ENCODE data around the gene RALB. TPM values are rescaled to one million over a fixed set of nuclear protein-coding genes. Genes with fewer than 3 reads are reported as not detected.

The RALB gene
- polyA plus RNA-seq, 1 experiment, result 69.6 TPM

- TF ChIP-seq CTCF (IDR thresholded peaks at IDR 0.05; ENCODE audit: low read depth, low read length), result no peak
- H3K27ac ChIP-seq (ENCODE audit: low read depth, low read length), result no peak overlapping the region
- CTCF ChIA-PET, result no interaction called here
Observed at GRCh38 chr2:120262761-120263428, 10.2 kb downstream of the RALB start.

GRCh38 chr2:120265006-120265405 lies 12.4 kb downstream of the RALB start:
- ChIA-PET POLR2A (interaction anchor here (0.6 to 1.0 kb wide), 2 partner anchors 11 to 22 kb away, joined by 3 to 5 read pairs; no protein-coding TSS in a partner anchor), CTCF (interaction anchor here (1.6 to 2.3 kb wide), 2 partner anchors 18 to 48 kb away, joined by 4 to 18 read pairs; no protein-coding TSS in a partner anchor)
- Histone ChIP-seq H3K27ac (ENCODE audit: low read depth, low read length) (no peak overlapping the region), H3K27me3 (ENCODE audit: control insufficient read depth, insufficient read depth, low read length) (no peaks in the 10 kb centered on the region), H3K4me3 (ENCODE audit: low read depth, low read length) (no peak overlapping the region), H3K9me3 (ENCODE audit: control insufficient read depth, insufficient read depth, low read length) (peaks cover 10% of the 10 kb centered on the region)
- no peak for DNase-seq (ENCODE audit: low read depth, low spot score)
- no peak for TF ChIP-seq CTCF (IDR thresholded peaks at IDR 0.05; ENCODE audit: low read depth, low read length)

More at GRCh38 chr2:120262761-120263428, 10.2 kb downstream of the RALB start:
- H3K9me3 ChIP-seq (ENCODE audit: control insufficient read depth, insufficient read depth, low read length), result peaks cover 17% of the 10 kb centered on the region
- DNase-seq (ENCODE audit: low read depth, low spot score), result no peak
- H3K4me3 ChIP-seq (ENCODE audit: low read depth, low read length), result no peak overlapping the region
- POLR2A ChIA-PET, result interaction anchor here (0.6 kb wide), 1 partner anchor 46 kb away, joined by 8 read pairs; no protein-coding TSS in a partner anchor
- no peaks in the 10 kb centered on the region for H3K27me3 ChIP-seq (ENCODE audit: control insufficient read depth, insufficient read depth, low read length)

GRCh38 chr2:120267348-120267747 lies 14.7 kb downstream of the RALB start:
- DNase-seq (ENCODE audit: low read depth, low spot score), result no peak
- no peak for TF ChIP-seq CTCF (IDR thresholded peaks at IDR 0.05; ENCODE audit: low read depth, low read length)
- Histone ChIP-seq H3K27ac (ENCODE audit: low read depth, low read length) (no peak overlapping the region), H3K27me3 (ENCODE audit: control insufficient read depth, insufficient read depth, low read length) (no peaks in the 10 kb centered on the region), H3K9me3 (ENCODE audit: control insufficient read depth, insufficient read depth, low read length) (peaks cover 3% of the 10 kb centered on the region; the same call in 1 of the 2 replicates), H3K4me3 (ENCODE audit: low read depth, low read length) (no peak overlapping the region)
- ChIA-PET CTCF (interaction anchor here (2.3 kb wide), 1 partner anchor 16 kb away, joined by 18 read pairs; no protein-coding TSS in a partner anchor), POLR2A (no interaction called here)

- Histone ChIP-seq H3K27me3 (ENCODE audit: control insufficient read depth, insufficient read depth, low read length) (no peaks in the 10 kb centered on the region), H3K27ac (ENCODE audit: low read depth, low read length) (no peak overlapping the region), H3K4me3 (ENCODE audit: low read depth, low read length) (no peak overlapping the region), H3K9me3 (ENCODE audit: control insufficient read depth, insufficient read depth, low read length) (peaks cover 7% of the 10 kb centered on the region; the same call in 1 of the 2 replicates)
- ChIA-PET POLR2A (no interaction called here), CTCF (no interaction called here)
- TF ChIP-seq CTCF (IDR thresholded peaks at IDR 0.05; ENCODE audit: low read depth, low read length), result no peak
- no peak for DNase-seq (ENCODE audit: low read depth, low spot score)
Observed at GRCh38 chr2:120269076-120269744, 16.6 kb downstream of the RALB start.

- POLR2A ChIA-PET, result no interaction called here
Observed at GRCh38 chr2:120269816-120270215, 17.2 kb downstream of the RALB start.

More at GRCh38 chr2:120269816-120270215, 17.2 kb downstream of the RALB start:
- DNase-seq (ENCODE audit: low read depth, low spot score), result no peak
- no peak for TF ChIP-seq CTCF (IDR thresholded peaks at IDR 0.05; ENCODE audit: low read depth, low read length)
- H3K9me3 ChIP-seq (ENCODE audit: control insufficient read depth, insufficient read depth, low read length), result peaks cover 7% of the 10 kb centered on the region; the same call in 1 of the 2 replicates
- no peak overlapping the region for H3K27ac ChIP-seq (ENCODE audit: low read depth, low read length)
- CTCF ChIA-PET, result interaction anchor here (0.8 to 2.2 kb wide), 2 partner anchors 13 to 43 kb away, joined by 3 to 8 read pairs; no protein-coding TSS in a partner anchor
- no peak overlapping the region for H3K4me3 ChIP-seq (ENCODE audit: low read depth, low read length)
- no peaks in the 10 kb centered on the region for H3K27me3 ChIP-seq (ENCODE audit: control insufficient read depth, insufficient read depth, low read length)

Measured in AG04450 (cell line).